MM.1S (cell line): Measurements from ENCODE around the gene ZNF106.

Experiments
- DNase-seq: peaks from one replicate; pipeline ENCODE4 v3.0.0-alpha.2; 2015
- H2AFZ ChIP-seq: fragments of 300-600 bp; sonication (generic); 2 replicates; pipeline ENCODE4 v1.6.0; 2016; ENCODE audit warnings: antibody characterized with exemption, low read length
- H3F3A ChIP-seq: fragments of 300-600 bp; sonication (generic); 2 replicates; pipeline ENCODE4 v1.6.1; 2016; ENCODE audit warnings: mild to moderate bottlenecking, antibody characterized with exemption, low read length, moderate library complexity, mixed read lengths; ENCODE audit not compliant: insufficient read depth
- H3K27ac ChIP-seq: fragments of 300-600 bp; sonication (generic); 2 replicates; pipeline ENCODE4 v1.5.1; 2016; ENCODE audit warnings: mild to moderate bottlenecking, low read length
- H3K27me3 ChIP-seq: fragments of 300-600 bp; sonication (generic); replicated peaks from 2 replicates; pipeline ENCODE4 v1.6.0; 2016; ENCODE audit warnings: low read length; ENCODE audit not compliant: insufficient read depth
- H3K36me3 ChIP-seq: fragments of 300-600 bp; sonication (generic); replicated peaks from 2 replicates; pipeline ENCODE4 v1.6.1; 2016; ENCODE audit warnings: mild to moderate bottlenecking, low read length, mixed read lengths; ENCODE audit not compliant: insufficient read depth
- H3K4me1 ChIP-seq: fragments of 300-600 bp; sonication (generic); 2 replicates; pipeline ENCODE4 v1.6.1; 2016; ENCODE audit warnings: low read length, mixed read lengths
- H3K4me2 ChIP-seq: fragments of 300-600 bp; sonication (generic); 2 replicates; pipeline ENCODE4 v1.6.0; 2016; ENCODE audit warnings: low read depth, low read length
- H3K4me3 ChIP-seq: fragments of 300-600 bp; sonication (generic); 2 replicates; pipeline ENCODE4 v1.5.1; 2016; ENCODE audit warnings: low read length, mixed read lengths
- H3K79me2 ChIP-seq: fragments of 300-600 bp; sonication (generic); 2 replicates; pipeline ENCODE4 v1.6.1; 2016; ENCODE audit warnings: mixed run types, low read length, mixed read lengths
- H3K9ac ChIP-seq: fragments of 300-600 bp; sonication (generic); 2 replicates; pipeline ENCODE4 v1.6.1; 2016; ENCODE audit warnings: low read length, mixed read lengths
- H3K9me2 ChIP-seq: fragments of 300-600 bp; sonication (generic); replicated peaks from 2 replicates; pipeline ENCODE4 v1.6.1; 2016; ENCODE audit warnings: mild to moderate bottlenecking, low read length, mixed read lengths; ENCODE audit not compliant: insufficient read depth
- H3K9me3 ChIP-seq: fragments of 300-600 bp; sonication (generic); replicated peaks from 2 replicates; pipeline ENCODE4 v1.6.1; 2016; ENCODE audit warnings: mild to moderate bottlenecking, low read length, mixed read lengths; ENCODE audit not compliant: insufficient read depth
- H4K20me1 ChIP-seq: fragments of 300-600 bp; sonication (generic); 2 replicates; pipeline ENCODE4 v1.6.1; 2016; ENCODE audit warnings: mild to moderate bottlenecking, low read length, moderate library complexity, mixed read lengths; ENCODE audit not compliant: insufficient read depth
- CTCF ChIP-seq: fragments of 300-600 bp; sonication (generic); IDR thresholded peaks from 2 replicates; pipeline ENCODE4 v1.5.1; 2016; ENCODE audit warnings: antibody characterized with exemption, low read length, mixed read lengths
- EZH2 ChIP-seq: fragments of 300-600 bp; sonication (generic); optimal IDR thresholded peaks from 2 replicates; pipeline ENCODE3; 2017; ENCODE audit warnings: low read depth, mild to moderate bottlenecking, antibody characterized with exemption, low read length, mixed read lengths
- EZH2phosphoT487 ChIP-seq: fragments of 300-600 bp; sonication (generic); IDR thresholded peaks from 2 replicates; pipeline ENCODE4 v1.6.1; 2018; ENCODE audit warnings: antibody characterized with exemption, low read length

ZNF106 gene

GRCh38 chr15:42508263-42508690 is 17.3 kb upstream of the ZNF106 start:
- Histone ChIP-seq H3K4me2 (no peak overlapping the region), H3K27me3 (no peaks in the 10 kb centered on the region), H4K20me1 (no peaks in the 10 kb centered on the region), H3K4me3 (no peak overlapping the region), H3K9me3 (no peaks in the 10 kb centered on the region), H3K27ac (no peak overlapping the region), H3F3A (no peaks in the 10 kb centered on the region), H2AFZ (no peak overlapping the region), H3K9ac (no peak overlapping the region), H3K79me2 (no peaks in the 10 kb centered on the region), H3K36me3 (no peaks in the 10 kb centered on the region), H3K4me1 (no peaks in the 10 kb centered on the region), H3K9me2 (no peaks in the 10 kb centered on the region)
- TF ChIP-seq EZH2phosphoT487 (no peak), CTCF (no peak), EZH2 (no peak)
- no peak for DNase-seq

GRCh38 chr15:42507514-42507913 is 16.6 kb upstream of the ZNF106 start:
- no peaks in the 10 kb centered on the region for H3F3A ChIP-seq
- H3K36me3 ChIP-seq: no peaks in the 10 kb centered on the region
- H2AFZ ChIP-seq: no peak overlapping the region
- no peak overlapping the region for H3K27ac ChIP-seq
- no peaks in the 10 kb centered on the region for H3K9me3 ChIP-seq
- peaks cover 6% of the 10 kb centered on the region; the same call in 1 of the 2 replicates for H3K79me2 ChIP-seq
- TF ChIP-seq CTCF (no peak), EZH2 (no peak), EZH2phosphoT487 (no peak)
- H3K4me2 ChIP-seq: no peak overlapping the region
- H4K20me1 ChIP-seq: no peaks in the 10 kb centered on the region
- no peaks in the 10 kb centered on the region for H3K27me3 ChIP-seq
- peaks cover 3% of the 10 kb centered on the region; the same call in 1 of the 2 replicates for H3K4me1 ChIP-seq
- no peak overlapping the region for H3K4me3 ChIP-seq
- no peak for DNase-seq
- no peak overlapping the region for H3K9ac ChIP-seq
- H3K9me2 ChIP-seq: no peaks in the 10 kb centered on the region

GRCh38 chr15:42504631-42505030 is 13.7 kb upstream of the ZNF106 start:
- no peak for DNase-seq
- Histone ChIP-seq H2AFZ (no peak overlapping the region), H3K79me2 (peaks cover 24% of the 10 kb centered on the region), H3K27ac (no peak overlapping the region), H3K4me3 (no peak overlapping the region), H3F3A (no peaks in the 10 kb centered on the region), H3K36me3 (no peaks in the 10 kb centered on the region), H3K9me2 (no peaks in the 10 kb centered on the region), H3K9ac (no peak overlapping the region), H3K4me1 (peaks cover 4% of the 10 kb centered on the region; the same call in 1 of the 2 replicates), H4K20me1 (no peaks in the 10 kb centered on the region), H3K9me3 (no peaks in the 10 kb centered on the region), H3K27me3 (no peaks in the 10 kb centered on the region), H3K4me2 (no peak overlapping the region)
- TF ChIP-seq EZH2 (no peak), EZH2phosphoT487 (no peak), CTCF (no peak)
